NB4 (cell line): Measurements from ENCODE around the gene SIPA1L2.

ENCODE experiments used
- DNase-seq: peaks from one replicate; pipeline ENCODE4 v3.0.0; 2010; ENCODE audit warnings: low read depth
- H3K4me3 ChIP-seq: one replicate; pipeline ENCODE4 v1.5.1; 2011; ENCODE audit warnings: mild to moderate bottlenecking, low read depth, low read length, moderate library complexity
- MYC ChIP-seq: IDR thresholded peaks from 2 replicates; pipeline ENCODE4 v1.6.1; 2011; ENCODE audit warnings: low read depth, low read length
- POLR2A ChIP-seq: IDR thresholded peaks from 2 replicates; pipeline ENCODE4 v1.6.1; 2011; ENCODE audit warnings: mild to moderate bottlenecking; ENCODE audit not compliant: insufficient read length; ENCODE audit errors: extremely low read depth
- TF ChIP-seq, protein P1 (sequence below): IDR thresholded peaks from one replicate; pipeline ENCODE4 v1.5.1; 2012; ENCODE audit warnings: low read depth, low read length
- TF ChIP-seq, protein P2 (sequence below): IDR thresholded peaks from 2 replicates; pipeline ENCODE4 v1.6.1; 2011; ENCODE audit warnings: low read depth, low read length

The SIPA1L2 gene

DNA sequence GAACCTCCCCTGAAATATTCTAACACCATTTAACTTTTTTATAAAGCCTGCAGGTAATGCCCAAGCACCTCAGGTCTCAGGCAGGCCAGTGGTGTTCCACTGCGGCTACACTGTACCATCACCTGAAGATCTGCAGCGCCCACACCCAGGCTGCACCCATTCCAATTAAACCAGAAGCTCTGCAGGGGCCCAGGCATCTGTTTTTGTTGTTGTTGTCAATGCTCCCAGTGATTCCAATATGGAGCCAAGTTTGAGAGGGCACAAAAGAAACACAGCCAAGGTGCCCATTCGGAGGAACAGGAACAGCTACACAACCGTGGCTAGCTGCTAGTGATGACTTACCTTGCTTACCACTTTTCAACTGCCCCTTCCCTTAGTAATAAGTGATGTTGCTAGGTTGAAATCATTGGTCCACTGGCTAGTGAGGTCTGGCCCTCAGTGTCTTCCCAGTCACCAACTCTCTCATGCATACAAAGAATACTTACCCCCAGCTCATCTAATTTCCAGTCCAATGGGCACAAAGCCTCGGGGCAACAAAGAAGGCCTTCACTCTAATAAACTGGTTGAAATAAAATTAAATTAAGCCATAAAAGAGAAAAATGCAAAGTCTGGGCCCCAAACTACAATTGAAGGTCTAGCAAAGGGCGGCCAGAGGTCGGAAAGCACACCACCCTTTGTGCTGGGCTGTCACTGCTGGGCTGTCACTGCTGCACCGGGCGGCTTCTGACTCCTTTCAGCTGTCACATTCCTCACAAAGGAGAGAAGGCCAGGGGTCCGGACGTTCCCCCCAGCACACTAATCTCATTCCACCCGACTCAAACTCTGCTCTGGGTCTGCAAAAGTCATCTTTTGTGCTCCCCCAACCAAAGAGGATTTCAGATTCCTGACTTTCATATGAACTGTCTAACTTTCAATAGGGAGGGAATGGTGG is 34.9 kb downstream of the SIPA1L2 start:
- no peak overlapping the region for H3K4me3 ChIP-seq
- DNase-seq = no peak
- TF ChIP-seq, protein P1, sequence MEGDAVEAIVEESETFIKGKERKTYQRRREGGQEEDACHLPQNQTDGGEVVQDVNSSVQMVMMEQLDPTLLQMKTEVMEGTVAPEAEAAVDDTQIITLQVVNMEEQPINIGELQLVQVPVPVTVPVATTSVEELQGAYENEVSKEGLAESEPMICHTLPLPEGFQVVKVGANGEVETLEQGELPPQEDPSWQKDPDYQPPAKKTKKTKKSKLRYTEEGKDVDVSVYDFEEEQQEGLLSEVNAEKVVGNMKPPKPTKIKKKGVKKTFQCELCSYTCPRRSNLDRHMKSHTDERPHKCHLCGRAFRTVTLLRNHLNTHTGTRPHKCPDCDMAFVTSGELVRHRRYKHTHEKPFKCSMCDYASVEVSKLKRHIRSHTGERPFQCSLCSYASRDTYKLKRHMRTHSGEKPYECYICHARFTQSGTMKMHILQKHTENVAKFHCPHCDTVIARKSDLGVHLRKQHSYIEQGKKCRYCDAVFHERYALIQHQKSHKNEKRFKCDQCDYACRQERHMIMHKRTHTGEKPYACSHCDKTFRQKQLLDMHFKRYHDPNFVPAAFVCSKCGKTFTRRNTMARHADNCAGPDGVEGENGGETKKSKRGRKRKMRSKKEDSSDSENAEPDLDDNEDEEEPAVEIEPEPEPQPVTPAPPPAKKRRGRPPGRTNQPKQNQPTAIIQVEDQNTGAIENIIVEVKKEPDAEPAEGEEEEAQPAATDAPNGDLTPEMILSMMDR = no peak
- TF ChIP-seq, protein P2, sequence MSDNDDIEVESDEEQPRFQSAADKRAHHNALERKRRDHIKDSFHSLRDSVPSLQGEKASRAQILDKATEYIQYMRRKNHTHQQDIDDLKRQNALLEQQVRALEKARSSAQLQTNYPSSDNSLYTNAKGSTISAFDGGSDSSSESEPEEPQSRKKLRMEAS = no peak
- TF ChIP-seq MYC (no peak), POLR2A (no peak)

DNA sequence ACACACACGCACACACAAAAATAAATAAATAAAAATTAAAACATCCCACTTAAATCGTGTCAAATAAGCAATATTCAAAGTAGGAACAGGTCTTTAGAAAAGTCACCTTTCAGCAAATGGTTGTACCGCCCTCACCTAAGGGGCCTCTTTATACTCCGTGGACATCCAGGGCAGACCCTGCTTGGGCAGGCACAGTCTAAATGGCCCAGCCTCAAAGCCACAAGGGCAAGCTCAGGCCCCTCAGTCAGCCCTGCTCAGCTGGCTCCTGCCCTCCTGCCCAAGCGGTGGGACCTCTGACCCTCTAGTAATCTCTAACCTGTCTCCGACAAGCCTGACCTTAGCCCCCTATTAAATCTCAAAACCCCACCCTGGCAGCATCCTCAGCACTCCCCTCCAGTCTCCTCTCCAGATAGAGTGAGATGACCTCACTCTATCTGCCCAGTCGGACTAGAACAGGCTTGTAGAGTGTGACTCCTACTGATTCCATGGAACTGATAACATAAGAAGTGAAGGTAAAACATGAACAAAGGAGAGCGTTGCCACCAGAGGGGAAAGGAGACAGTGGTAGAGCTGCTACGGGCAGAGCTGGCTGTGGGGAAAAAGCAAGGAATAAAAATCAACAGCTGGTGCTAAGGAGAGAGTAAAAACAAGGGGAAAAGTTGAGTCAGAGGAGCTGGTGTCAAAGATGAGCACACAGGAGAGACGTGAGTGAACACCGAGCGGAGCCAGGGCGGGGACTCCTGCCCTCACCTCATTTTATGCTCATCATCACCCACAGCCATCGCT is 36.0 kb downstream of the SIPA1L2 start:
- TF ChIP-seq, protein P2 = no peak
- TF ChIP-seq POLR2A (no peak), MYC (no peak)
- TF ChIP-seq, protein P1 = no peak
- DNase-seq = no peak
- no peak overlapping the region for H3K4me3 ChIP-seq

DNA sequence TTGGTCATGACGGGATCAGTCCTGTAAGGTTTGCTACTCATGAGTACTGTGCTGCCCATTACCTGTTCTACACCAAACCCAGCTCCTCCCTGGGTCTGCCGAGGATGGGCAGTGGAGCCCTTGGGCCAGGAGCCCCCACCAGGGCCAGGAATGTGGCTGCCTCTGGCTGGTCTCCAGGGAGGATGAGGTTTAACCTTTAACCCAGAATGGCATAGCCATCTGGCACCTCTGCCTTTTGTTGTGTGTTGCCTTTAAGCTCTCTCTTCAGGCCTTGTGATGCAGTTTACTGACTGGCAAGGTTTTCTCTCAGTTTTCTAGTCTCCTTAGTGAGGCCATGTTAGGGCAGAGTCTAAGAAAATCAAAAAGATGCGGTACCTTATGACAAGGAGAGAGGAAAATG is 38.6 kb downstream of the SIPA1L2 start:
- TF ChIP-seq, protein P1 = no peak
- TF ChIP-seq MYC = no peak
- TF ChIP-seq POLR2A = no peak
- TF ChIP-seq, protein P2 = no peak
- no peak overlapping the region for H3K4me3 ChIP-seq
- DNase-seq = no peak

DNA sequence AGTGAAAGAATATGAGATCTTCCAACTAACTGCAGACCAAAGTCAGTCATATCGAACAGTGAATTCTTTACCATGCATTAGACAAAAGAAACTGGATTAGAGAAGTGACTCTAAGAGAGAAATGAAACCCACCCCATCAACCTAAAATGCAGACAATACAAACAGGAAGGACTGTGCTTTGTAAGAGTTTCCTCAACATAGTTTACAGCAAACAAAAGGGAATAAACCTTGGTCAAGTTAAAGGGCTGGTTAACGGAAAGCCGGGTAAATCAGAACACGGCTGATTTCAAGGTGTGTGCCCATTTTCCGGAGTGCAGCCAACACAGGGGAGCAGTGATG is 39.2 kb downstream of the SIPA1L2 start:
- DNase-seq = no peak
- no peak overlapping the region for H3K4me3 ChIP-seq
- TF ChIP-seq MYC (no peak), POLR2A (no peak)
- TF ChIP-seq, protein P1 = no peak
- TF ChIP-seq, protein P2 = no peak

DNA sequence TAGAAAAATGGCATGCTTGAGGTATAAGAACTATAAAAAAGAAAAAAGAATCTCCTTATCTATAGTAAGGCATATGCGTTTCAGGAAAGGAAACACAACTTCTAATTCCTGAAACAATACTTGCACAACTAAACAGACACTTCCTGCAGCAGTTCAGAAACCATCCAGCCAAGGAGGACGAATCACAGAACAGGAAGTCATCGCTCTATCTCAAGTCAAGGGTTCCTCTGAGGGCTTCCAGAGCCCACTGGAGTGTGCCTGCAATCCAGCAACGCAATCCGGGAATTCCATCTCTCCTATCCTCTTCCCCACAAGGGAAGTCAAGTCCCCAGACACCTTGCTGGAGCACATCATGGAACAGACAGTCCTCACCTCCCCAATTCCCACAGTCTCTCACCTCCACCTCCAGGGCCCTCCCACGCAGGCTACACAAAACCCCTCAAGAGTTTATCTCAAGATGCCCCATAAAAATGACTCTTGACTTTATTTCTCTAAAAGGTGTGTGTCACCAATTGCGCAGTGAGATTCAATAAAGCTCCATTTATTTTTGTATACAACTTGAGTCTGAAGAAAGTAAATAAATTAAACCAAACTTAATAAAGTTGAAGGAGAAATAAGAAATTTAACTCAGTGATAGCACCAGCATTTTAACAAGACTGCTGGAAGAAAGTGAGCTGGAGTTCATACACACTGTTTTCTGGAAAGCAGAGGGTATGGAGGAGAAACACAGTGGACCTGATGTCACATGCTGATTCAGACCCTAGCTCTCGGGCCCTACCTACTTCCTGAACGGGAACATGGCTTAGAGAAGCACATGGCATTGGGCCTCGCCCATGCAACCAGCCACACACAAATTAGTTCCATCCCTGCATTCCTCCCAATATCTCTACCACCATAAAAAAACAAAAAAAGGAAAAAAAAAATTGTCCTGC is 39.9 kb downstream of the SIPA1L2 start:
- TF ChIP-seq, protein P2 = peak; percentile 16; the same call in 1 of the 2 replicates
- no peak for TF ChIP-seq MYC
- DNase-seq = peak; percentile 14
- no peak overlapping the region for H3K4me3 ChIP-seq
